HG02610 (cell line): Measurements from ENCODE around the gene MAML3.
A peak's percentile ranks its signal among the peaks of the same experiment; 100 is the strongest.

Experiments used
- ATAC-seq: cut with Tn5 transposase; IDR thresholded peaks from one replicate; pipeline ENCODE4 v1.9.1; 2021; ENCODE audit warnings: mild to moderate bottlenecking, moderate library complexity; ENCODE audit not compliant: unreplicated experiment

The MAML3 gene

DNA sequence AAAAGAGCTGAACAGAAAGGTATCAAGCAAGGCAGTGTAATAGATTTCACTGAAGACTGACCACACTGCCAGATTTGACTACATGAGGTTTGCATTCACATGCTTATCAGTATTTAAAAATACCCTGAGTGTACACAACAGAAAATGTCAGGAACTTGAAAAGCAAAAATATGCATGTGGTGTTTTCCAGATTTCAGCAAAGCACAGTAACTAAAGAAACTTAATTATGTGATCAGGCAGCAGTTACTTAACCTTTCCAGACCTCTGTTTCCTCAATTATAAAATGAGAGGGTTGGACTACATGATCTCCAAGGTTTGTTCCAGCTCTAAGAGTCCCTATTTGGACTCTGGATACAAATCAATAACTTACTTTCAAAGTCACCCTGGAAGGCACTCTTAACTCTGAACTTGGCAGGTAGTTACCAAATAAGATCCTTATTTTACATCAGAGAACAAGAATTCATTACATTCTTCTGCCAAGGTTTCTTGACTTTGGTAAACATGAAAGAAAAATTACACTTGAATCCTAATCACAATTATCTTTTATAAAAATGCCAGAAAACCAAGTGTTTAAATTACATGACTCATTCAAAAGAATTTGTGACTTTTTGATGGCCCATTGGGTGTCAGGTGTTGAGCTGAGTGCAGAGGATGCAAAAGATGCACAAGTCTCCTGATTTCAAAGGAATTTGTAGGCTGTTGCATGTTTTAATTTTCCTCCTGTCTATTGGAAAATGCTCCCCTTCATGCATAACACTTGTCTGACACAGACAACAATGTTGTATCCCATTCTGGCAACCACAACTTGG is 246.8 kb downstream of the MAML3 start:
- peak; percentile 93 for ATAC-seq

DNA sequence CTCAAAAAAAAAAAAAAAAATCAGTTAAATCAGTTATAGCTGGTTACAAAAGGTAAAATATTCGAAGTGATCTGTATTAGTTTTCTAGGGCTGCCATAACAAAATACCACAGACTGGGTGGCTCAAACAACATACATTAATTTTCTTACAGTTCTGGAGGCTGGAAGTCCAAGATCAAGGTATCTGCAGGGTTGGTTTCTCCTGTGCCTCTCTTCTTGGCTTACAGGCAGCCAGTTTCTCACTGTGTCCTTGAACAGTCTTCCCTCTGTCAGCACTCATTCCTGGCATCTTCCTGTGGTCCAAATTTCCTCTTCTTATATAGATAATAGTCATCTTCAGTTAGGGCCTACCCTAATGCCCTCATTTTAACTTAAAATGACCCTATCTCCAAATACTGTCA is 248.5 kb downstream of the MAML3 start:
- ATAC-seq: no peak

DNA sequence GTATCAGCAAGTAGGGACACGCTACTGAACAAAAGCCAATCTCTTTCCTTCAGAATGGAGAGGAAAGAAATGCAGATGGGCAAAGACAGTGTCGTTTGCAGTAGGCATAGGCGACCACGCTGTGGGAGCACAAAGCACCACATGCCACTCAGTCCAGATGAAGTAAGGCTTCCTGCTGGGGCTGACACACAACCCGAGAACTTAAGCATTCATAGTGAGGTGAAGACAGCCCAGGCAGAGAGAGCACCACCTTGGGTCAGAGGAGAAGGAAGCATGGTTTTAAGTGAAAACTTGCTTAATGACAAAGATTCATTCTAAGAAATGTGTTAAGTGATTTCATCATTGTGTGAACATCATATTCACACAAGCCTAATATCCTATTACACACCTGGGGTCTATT is 249.6 kb downstream of the MAML3 start:
- no peak for ATAC-seq

DNA sequence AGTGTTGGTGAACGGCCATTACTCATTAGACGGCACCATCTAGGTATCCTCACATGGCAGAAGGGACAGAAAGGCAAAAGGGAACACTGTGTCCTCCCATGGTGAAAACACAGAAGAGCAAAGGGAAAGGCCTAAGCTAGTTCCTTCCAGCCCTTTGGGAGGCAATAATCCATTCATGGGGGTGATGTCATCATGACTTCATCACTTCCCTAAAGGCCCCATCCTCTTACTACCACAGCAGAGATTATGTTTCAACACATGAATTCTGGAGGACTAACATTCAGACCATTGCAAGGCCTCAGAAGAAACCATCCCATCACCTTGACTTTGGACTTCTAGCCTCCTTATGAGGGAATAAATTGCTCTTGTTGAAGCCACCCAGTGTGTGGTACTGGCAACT is 250.1 kb downstream of the MAML3 start:
- no peak for ATAC-seq

DNA sequence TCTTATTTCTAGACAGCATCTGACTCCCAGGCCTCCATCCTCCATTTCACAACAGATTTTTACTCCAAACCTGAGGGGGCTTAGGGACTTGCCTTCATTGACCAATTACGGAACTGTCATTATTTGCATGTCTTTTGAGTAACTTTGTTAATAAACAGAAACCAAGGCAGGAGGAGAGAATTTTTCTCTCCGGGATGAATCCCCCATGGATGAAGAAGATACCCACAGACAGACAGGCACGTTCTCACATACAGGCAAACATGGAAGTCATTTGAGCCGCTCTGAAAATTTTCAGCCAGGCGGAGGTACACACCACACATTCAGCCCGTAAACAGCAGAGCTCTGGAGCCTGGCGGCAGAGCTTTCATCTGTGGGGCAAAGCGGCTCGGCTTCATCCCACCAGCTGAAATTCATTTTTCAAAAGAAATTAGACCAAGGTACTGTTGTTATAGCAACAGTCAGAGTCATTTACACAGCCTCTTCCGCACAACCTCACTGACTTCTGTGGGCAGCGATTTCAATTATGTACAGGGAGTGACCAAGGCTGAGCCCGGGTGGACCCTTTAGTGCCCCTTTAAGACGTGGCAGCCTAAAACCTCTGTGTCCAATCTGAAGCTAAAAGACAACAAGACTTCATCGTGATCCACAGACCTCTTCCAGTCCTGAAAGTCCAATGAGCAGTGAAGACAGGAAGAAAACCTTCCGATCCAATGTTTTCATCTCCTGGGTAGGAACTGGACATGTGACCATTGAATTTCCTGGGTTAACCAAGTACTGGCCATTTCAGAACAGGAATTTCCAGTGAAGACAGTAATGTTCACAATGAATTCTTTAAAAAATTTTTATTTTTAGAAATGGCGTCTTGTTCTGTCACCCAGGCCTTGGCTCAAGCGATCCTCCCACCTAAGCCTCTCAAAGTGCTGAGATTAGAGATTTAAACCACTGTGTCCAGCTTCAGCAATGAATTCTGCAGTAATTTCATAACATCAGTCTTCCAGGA is 251.4 kb downstream of the MAML3 start:
- ATAC-seq: no peak

DNA sequence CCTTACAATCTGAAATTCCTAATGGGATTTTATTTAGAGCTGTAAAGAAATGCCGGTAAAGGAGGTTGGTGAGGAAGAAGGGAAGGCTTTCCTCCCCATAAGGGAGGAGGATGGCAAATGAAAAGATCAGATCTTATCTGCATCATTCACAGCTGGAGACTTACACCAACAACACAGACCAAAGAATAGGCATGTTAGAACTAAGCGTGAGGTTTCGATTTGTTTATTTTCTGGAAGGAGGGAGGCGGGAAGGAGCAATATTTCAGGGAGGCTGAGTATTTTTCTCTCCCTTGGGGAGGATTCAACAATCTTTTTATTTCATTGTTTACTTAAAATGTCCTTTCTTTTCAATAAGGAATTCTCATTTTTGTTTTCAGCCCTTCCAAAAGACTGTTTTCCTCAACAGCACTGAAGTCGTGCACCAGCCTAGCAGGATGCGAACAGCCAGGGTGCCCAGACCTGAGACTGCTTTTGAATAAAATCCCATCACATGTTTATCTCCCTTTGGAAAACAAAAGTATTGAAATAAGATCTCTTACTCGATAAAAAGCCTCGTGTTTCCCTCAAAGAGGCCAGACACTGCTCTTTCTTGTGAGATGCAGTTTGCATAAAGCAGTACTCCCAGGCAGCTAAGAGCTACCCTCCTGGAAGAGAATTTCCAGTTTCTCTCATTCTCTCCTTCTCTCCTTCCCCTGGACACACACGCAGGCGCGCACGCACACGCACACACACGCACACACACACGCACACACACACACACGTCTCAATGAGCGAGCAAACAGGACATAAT is 252.3 kb downstream of the MAML3 start:
- ATAC-seq: no peak

DNA sequence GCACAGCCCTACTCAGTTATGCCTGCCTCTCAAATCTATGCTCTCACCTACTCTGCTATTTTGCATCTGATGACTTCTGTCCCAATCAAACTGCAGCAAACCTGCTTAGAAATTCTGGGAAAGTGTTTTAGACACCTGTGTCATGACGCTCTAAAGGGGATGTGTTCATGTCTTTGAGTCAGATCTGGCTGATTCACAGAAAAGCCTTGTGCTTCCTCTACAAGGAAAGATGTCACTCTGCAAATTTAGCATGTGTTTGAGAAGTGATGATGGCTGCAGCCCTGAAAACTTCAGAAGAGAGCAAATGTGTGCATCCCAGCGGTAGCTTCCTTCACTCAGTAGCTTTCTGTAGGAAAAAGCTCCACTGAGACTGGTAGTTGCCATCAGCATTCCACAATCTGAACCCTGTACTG is 253.0 kb downstream of the MAML3 start:
- no peak for ATAC-seq

DNA sequence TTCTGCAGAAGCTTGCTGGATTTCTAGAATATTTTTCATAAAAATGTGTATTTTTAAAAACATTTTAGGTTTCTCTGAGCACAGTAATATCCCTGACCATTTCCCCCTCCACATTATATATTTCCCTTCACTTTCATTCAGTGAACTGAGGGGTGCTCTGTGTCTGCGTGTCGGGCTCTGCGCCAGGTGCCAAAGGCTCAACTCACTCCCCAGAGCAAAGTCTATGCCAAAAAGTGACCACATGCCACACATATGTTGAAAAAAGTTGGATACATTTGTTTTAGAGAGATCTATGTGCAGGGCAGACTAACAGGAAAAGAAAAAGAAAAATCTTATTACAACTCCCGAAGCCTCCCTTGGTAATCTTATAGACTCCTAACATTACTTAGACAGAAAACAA is 254.6 kb downstream of the MAML3 start:
- ATAC-seq: no peak

DNA sequence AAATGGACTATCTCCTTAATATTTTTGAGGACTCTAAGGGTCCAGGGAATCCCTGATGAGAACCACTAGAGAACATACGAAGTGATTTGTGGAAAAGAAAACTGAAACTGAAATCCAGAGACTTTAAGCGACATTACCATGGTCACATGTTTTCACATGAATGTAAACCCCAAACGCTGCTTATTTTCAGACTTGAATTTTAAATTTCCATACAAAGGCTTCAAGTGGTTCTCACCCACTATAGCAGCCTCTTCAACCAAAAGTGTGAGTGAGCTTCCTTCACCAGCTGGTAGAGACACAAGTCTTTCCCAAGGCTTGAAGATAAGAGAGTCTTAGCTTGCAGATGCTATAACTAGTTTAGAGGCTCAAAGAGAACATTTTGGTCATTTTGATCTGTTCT is 255.7 kb downstream of the MAML3 start:
- ATAC-seq: no peak

DNA sequence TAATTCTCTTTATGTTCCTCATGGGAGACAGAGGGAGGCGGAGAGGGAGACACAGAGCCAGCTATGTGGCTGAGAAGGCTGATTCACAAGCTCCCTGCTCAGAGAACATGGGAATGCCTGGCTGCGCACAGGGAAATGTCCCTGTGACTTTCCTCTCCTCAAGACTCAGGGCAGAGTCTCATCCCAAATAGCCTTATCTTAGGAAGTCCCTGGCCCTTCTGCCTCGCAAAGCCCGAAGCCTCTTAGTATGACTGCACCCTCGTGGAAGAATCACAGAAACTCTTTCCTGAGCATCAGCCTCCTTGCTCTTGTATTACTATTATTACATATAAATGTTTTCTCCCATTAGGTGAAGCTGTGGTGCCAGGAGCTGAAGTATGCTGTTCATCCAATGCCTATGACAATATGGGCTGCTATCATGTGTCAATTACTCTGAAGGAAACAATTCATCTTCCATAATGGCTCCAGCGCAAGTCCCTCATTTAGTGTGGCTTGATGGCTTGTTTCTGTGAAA is 257.8 kb downstream of the MAML3 start:
- no peak for ATAC-seq

DNA sequence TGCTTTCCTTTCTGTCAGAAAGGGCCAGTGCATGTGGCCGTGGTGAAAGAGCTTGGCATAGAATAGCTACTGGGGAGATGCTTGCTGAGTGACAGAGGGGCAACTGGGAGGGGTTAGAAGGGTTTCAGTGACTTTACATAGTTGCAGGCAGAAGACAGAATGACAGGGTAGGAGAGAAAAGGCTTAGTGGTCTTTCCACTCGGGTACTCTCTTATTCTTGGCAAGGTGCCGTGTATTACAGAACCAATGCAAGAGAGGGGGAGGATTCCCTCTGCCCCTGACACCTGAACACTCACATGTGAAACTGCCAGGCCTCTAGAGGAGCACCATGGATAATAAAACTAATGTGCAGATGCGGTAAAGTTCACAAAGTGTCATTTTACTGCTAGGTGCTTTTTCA is 260.2 kb downstream of the MAML3 start:
- no peak for ATAC-seq

DNA sequence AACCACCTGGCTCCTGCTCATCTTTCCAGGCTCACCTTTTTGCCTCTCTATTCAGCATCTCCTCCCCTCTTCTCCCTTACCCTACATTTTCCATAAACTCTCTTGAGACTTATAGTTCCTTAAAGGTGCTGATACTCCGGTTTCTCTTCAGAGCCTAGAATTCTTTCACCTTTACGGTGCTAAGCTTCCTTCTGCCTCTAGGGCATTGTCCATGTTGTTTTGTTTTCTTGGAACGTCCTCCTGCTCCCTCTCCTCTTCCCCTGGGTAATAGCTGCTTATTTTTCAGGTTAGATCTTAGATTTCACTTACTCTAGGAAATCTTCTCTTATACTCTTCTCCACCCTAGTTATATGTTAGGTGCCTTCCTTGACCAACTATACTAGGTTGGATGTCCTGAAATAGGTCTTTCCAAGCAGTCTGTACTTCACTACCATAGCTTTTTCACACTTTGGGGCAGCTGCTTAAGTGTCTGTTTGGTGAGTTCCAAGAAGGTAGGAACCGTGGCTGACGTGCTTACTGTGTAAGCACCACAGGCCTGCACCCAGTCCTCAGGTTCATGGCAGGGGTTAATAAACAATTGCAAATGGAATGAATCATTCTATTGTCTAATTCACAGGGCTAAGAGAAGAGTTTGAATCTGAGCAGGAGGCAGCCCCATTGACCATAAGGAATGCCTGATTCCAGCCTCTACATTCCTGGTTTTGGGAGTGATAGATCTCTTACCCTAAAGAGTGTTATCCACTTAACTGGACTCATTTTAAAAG is 260.8 kb downstream of the MAML3 start:
- ATAC-seq: no peak

DNA sequence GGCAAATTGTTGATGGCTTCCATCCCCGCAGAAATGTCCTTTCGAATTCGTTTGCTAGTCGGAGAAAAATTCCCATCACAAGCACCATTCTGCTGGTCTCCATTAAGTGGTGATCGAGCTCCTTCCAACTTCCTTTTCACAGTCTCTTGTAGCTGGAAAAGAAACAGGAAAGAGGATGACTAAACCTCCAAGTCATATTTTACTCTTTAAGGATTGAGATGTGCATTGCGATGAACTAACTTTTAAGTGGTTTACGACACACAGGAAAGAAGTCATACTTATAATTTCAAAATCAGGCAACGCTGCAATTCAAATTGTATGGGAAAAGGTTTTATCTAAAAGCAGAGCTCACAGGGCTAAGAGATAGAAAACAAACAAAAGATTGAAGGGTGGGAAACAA is 263.2 kb downstream of the MAML3 start:
- ATAC-seq: no peak

DNA sequence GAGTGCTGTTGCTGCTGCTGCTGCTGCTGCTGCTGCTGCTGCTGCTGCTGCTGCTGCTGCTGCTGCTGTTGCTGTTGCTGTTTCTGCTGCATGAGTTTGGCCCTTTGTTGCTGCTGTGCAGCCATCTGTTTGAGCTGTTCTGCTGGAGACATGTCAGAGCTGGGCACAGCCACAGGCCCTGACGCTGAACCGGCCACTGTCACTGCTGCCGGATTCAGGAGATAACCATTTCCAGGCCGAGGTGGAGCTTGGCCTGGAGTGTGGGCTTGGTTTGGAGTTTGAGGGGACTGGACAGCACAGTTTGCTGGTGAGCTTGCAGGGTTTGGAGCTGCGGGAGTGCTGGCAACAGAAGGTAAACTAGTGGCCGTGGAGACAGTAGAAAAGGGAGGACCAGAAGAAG is 264.1 kb downstream of the MAML3 start:
- ATAC-seq: no peak

DNA sequence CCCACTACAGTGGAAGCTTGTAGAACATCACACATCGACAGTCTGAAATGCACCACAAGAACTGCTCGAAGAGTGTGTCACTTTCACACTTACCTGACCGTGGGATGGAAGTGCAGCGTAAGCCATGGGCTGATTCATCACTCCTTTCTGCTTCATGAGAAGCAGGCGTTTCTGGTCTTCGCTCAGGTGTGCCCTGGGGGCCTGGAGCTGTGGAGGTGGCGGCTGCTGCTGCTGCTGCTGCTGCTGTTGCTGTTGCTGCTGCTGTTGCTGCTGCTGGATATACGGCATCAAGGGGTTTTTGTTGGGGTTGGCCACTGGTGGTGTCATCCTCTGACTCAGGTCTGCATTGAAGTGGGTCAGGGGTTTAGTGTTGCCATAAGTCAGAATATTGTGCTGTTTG is 264.7 kb downstream of the MAML3 start:
- no peak for ATAC-seq

DNA sequence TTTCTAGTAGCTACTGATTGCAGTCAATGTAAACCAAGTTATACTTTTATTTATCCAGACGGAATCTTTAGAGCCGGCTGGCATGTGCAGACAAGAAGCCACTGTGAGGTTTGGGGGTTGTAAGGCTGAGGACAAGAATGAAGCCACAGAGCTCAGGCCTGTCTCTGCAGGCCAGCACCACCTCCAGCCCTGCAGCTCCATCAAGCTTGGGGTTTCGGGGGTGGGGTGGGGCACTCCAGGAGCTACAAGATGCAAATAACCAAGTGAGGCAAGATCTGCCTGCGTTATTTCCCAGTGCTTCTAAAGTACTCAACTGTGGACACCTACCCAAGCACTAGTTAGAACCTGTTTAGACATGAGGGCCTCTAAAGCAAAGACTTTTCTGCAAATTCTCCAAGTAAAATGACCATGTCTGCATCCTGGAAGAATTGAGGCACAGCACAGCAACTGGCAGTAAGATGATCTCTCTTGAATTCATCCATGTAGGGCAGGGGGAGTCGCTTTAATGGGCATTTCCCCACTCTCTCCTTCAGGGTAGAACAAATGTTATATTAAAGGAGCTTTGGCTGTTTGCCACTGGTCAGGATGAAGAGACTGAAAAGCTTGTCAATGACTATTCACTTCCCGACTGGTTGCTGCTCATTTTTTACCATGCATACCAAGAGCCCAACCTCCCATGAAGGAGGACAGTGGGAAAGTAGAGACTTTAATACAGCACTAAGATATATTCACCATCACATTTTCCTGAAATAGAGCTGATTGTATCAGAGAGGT is 265.8 kb downstream of the MAML3 start:
- ATAC-seq: peak; percentile 65

DNA sequence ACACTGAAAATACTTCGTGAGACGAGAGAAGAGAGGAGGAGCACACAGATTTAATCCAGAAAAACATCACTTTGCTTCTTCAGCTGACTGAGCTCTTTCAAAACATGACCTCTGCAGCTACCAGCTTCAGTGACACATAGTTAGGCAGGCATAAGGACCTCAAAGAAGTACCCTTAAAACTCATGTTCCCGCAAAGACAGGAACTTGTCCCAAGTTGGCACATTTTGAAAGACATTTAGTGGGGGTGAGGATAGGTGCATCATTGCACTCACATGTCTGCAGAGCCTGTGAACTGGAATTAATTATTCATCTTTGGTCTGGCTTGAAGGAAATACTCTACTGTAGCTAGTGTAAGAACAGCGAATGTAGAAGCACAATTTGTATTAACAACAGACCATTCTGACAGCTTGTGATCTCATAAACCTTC is 266.6 kb downstream of the MAML3 start:
- ATAC-seq: no peak

DNA sequence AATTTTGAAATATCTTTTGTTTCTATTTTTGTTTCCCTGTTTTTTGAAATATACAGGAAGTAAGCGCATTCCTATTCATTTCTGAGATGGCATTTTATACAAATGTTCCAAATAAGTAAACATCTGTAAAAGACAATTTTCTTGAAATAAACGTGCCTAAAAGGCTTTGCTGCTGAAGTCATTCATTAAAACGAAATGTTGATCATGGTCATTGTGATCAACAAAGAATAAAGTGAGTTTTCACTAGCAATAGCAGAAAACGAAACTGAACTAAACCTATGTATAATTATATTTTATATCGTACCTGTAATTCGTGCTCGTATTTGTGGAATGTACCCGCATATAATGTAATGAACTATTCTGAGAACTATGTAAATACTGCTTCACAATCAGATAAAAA is 267.2 kb downstream of the MAML3 start:
- ATAC-seq: no peak

DNA sequence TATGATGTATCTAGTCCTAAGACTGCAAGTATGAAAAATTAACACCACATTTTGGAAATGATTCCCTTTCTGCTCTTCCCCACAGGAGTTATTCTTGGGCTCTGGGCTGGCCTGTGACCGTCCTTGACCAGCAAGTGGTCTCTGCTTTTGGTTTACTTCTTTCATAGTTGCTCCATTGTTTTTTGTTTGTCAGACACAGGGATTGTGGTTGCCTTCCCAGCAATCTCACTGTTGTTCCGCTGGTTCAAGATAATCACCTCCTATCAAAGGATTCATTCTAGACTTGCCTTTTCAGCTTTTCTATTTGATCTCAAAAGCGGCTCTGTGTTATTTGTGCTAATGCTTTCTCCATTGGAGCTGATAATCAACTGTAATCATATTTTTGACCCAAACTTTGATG is 269.5 kb downstream of the MAML3 start:
- ATAC-seq: no peak
